ENCODE data around the gene ADAMTS18. TPM values are rescaled to one million over a fixed set of nuclear protein-coding genes. Genes with fewer than 3 reads are reported as not detected.
A peak's percentile ranks its signal among the peaks of the same experiment; 100 is the strongest.
"Not testable (repeated sequence)": the region's sequence is repeated elsewhere in the genome, so short reads cannot be mapped to it uniquely, and the experiment has no call there.

Gene ADAMTS18
- total RNA-seq, 5 donors from 2014 or later (not counting 1 experiment from before 2014, with no cell fraction given): not detected

GRCh38 chr16:77242471-77242870 lies 192.4 kb downstream of the ADAMTS18 start:
- DNase-seq; CTCF ChIA-PET; H3K36me3 Mint-ChIP-seq; H3K4me3 ChIP-seq (ENCODE audit: control insufficient read depth in 1 of 2, extremely low read depth in 1 of 2, low read length in 1 of 2); H3K27ac Mint-ChIP-seq; H3K27me3 Mint-ChIP-seq; H3K27me3 ChIP-seq (replicated peaks in 1 of 2; ENCODE audit: control insufficient read depth in 2 of 2, extremely low read depth in 1 of 2, insufficient read depth in 2 of 2, low read length in 1 of 2); H3K4me3 Mint-ChIP-seq; POLR2A ChIA-PET; ATAC-seq (replicated peaks in 1 of 4); H3K36me3 ChIP-seq (ENCODE audit: control insufficient read depth in 2 of 2, extremely low read depth in 1 of 2, insufficient read depth in 1 of 2, low read length in 1 of 2); H3K9me3 Mint-ChIP-seq; H3K9me3 ChIP-seq; H3K27ac ChIP-seq (ENCODE audit: low read length); H3K4me1 Mint-ChIP-seq; H3K4me1 ChIP-seq (ENCODE audit: control insufficient read depth in 1 of 2, extremely low read depth in 1 of 2, insufficient read depth in 2 of 2, low read length in 2 of 2): not testable (repeated sequence)
- no CpG with 5 or more reads among the region's 5 CpGs for WGBS (ENCODE audit: insufficient coverage)

- ChIA-PET CTCF (interaction anchor here in 1 of 2 donors (1.1 kb wide), 1 partner anchor 345 kb away, joined by 3 read pairs; no protein-coding TSS in a partner anchor), POLR2A (no interaction called here)
- Histone ChIP-seq H3K9me3 (no peaks in the 10 kb centered on the region), H3K27me3 (replicated peaks in 1 of 2; ENCODE audit: control insufficient read depth in 2 of 2, extremely low read depth in 1 of 2, insufficient read depth in 2 of 2, low read length in 1 of 2) (peaks cover 0 to 17% of the 10 kb centered on the region in 2 experiments), H3K36me3 (ENCODE audit: control insufficient read depth in 2 of 2, extremely low read depth in 1 of 2, insufficient read depth in 1 of 2, low read length in 1 of 2) (no peaks in the 10 kb centered on the region), H3K27ac (ENCODE audit: low read length) (no peak overlapping the region), H3K4me3 (ENCODE audit: control insufficient read depth in 1 of 2, extremely low read depth in 1 of 2, low read length in 1 of 2) (no peak overlapping the region), H3K4me1 (ENCODE audit: control insufficient read depth in 1 of 2, extremely low read depth in 1 of 2, insufficient read depth in 2 of 2, low read length in 2 of 2) (peaks cover 2 to 7% of the 10 kb centered on the region in 2 experiments)
- Mint-ChIP-seq H3K27me3 (peaks cover 14 to 19% of the 10 kb centered on the region in 2 donors), H3K4me3 (no peak overlapping the region), H3K27ac (no peak overlapping the region), H3K4me1 (peaks cover 4 to 6% (median 4%) of the 10 kb centered on the region in 3 donors), H3K9me3 (no peaks in the 10 kb centered on the region), H3K36me3 (no peaks in the 10 kb centered on the region)
- no peak for ATAC-seq (replicated peaks in 1 of 4)
- 82% methylated on average over 3 of the region's 5 CpGs for WGBS (ENCODE audit: insufficient coverage)
- DNase-seq: no peak
Measured at GRCh38 chr16:77238593-77238992, 196.2 kb downstream of the ADAMTS18 start.

- peak overlapping the region; percentile 50 to 61 (median 54) for H3K4me3 Mint-ChIP-seq
- no peaks in the 10 kb centered on the region for H3K36me3 Mint-ChIP-seq
- no peaks in the 10 kb centered on the region for H3K36me3 ChIP-seq (ENCODE audit: control insufficient read depth in 2 of 2, extremely low read depth in 1 of 2, insufficient read depth in 1 of 2, low read length in 1 of 2)
- peaks cover 14 to 24% of the 10 kb centered on the region in 2 donors for H3K27me3 Mint-ChIP-seq
- ChIA-PET CTCF (interaction anchor here (0.7 to 5.1 kb wide), 4 partner anchors 42 to 348 kb away, joined by 3 to 46 read pairs (median 12); no protein-coding TSS in a partner anchor), POLR2A (no interaction called here)
- no peak overlapping the region for H3K27ac Mint-ChIP-seq
- H3K9me3 Mint-ChIP-seq: no peaks in the 10 kb centered on the region
- H3K27me3 ChIP-seq (replicated peaks in 1 of 2; ENCODE audit: control insufficient read depth in 2 of 2, extremely low read depth in 1 of 2, insufficient read depth in 2 of 2, low read length in 1 of 2): peaks cover 0 to 20% of the 10 kb centered on the region in 2 experiments
- H3K9me3 ChIP-seq: no peaks in the 10 kb centered on the region
- H3K4me1 Mint-ChIP-seq: peaks cover 4 to 6% (median 4%) of the 10 kb centered on the region in 3 donors
- ATAC-seq (replicated peaks in 1 of 4): peak; percentile 97 to 100 (median 98)
- peak; percentile 70 to 93 (median 83) for DNase-seq
- no peak overlapping the region for H3K27ac ChIP-seq (ENCODE audit: low read length)
- 1% methylated on average over 20 of the region's 21 CpGs for WGBS (ENCODE audit: insufficient coverage)
- peaks cover 2 to 7% of the 10 kb centered on the region in 2 experiments for H3K4me1 ChIP-seq (ENCODE audit: control insufficient read depth in 1 of 2, extremely low read depth in 1 of 2, insufficient read depth in 2 of 2, low read length in 2 of 2)
- H3K4me3 ChIP-seq (ENCODE audit: control insufficient read depth in 1 of 2, extremely low read depth in 1 of 2, low read length in 1 of 2): peak overlapping the region; percentile 11 to 44
Measured at GRCh38 chr16:77236063-77236511, 198.7 kb downstream of the ADAMTS18 start.

GRCh38 chr16:77234611-77235010 lies 200.2 kb downstream of the ADAMTS18 start:
- no peak for ATAC-seq (replicated peaks in 1 of 4)
- H3K27ac Mint-ChIP-seq: no peak overlapping the region
- no peaks in the 10 kb centered on the region for H3K9me3 Mint-ChIP-seq
- Histone ChIP-seq H3K36me3 (ENCODE audit: control insufficient read depth in 2 of 2, extremely low read depth in 1 of 2, insufficient read depth in 1 of 2, low read length in 1 of 2) (no peaks in the 10 kb centered on the region), H3K4me3 (ENCODE audit: control insufficient read depth in 1 of 2, extremely low read depth in 1 of 2, low read length in 1 of 2) (no peak overlapping the region), H3K4me1 (ENCODE audit: control insufficient read depth in 1 of 2, extremely low read depth in 1 of 2, insufficient read depth in 2 of 2, low read length in 2 of 2) (peaks cover 2 to 7% of the 10 kb centered on the region in 2 experiments), H3K27me3 (replicated peaks in 1 of 2; ENCODE audit: control insufficient read depth in 2 of 2, extremely low read depth in 1 of 2, insufficient read depth in 2 of 2, low read length in 1 of 2) (peaks cover 0 to 20% of the 10 kb centered on the region in 2 experiments), H3K9me3 (no peaks in the 10 kb centered on the region), H3K27ac (ENCODE audit: low read length) (no peak overlapping the region)
- DNase-seq: no peak
- ChIA-PET CTCF (interaction anchor here (0.6 to 5.1 kb wide), 4 partner anchors 56 to 349 kb away, joined by 3 to 46 read pairs (median 4); no protein-coding TSS in a partner anchor), POLR2A (no interaction called here)
- H3K4me3 Mint-ChIP-seq: no peak overlapping the region
- 20% methylated on average over 5 of the region's 11 CpGs for WGBS (ENCODE audit: insufficient coverage)
- H3K4me1 Mint-ChIP-seq: peaks cover 4 to 6% (median 4%) of the 10 kb centered on the region in 3 donors
- H3K36me3 Mint-ChIP-seq: no peaks in the 10 kb centered on the region
- H3K27me3 Mint-ChIP-seq: peaks cover 18 to 32% of the 10 kb centered on the region in 2 donors

- Mint-ChIP-seq H3K4me1 (peaks cover 4 to 6% (median 4%) of the 10 kb centered on the region in 3 donors), H3K27ac (no peak overlapping the region), H3K9me3 (no peaks in the 10 kb centered on the region), H3K27me3 (peaks cover 18 to 32% of the 10 kb centered on the region in 2 donors), H3K36me3 (no peaks in the 10 kb centered on the region), H3K4me3 (no peak overlapping the region)
- Histone ChIP-seq H3K36me3 (ENCODE audit: control insufficient read depth in 2 of 2, extremely low read depth in 1 of 2, insufficient read depth in 1 of 2, low read length in 1 of 2) (no peaks in the 10 kb centered on the region), H3K27ac (ENCODE audit: low read length) (no peak overlapping the region), H3K4me1 (ENCODE audit: control insufficient read depth in 1 of 2, extremely low read depth in 1 of 2, insufficient read depth in 2 of 2, low read length in 2 of 2) (peaks cover 2 to 7% of the 10 kb centered on the region in 2 experiments), H3K27me3 (replicated peaks in 1 of 2; ENCODE audit: control insufficient read depth in 2 of 2, extremely low read depth in 1 of 2, insufficient read depth in 2 of 2, low read length in 1 of 2) (peaks cover 0 to 20% of the 10 kb centered on the region in 2 experiments), H3K4me3 (ENCODE audit: control insufficient read depth in 1 of 2, extremely low read depth in 1 of 2, low read length in 1 of 2) (no peak overlapping the region), H3K9me3 (no peaks in the 10 kb centered on the region)
- ChIA-PET CTCF (interaction anchor here (1.3 to 5.1 kb wide), 2 partner anchors 350 kb away, joined by 4 to 46 read pairs; no protein-coding TSS in a partner anchor), POLR2A (no interaction called here)
- DNase-seq (no peak), ATAC-seq (replicated peaks in 1 of 4) (no peak)
- WGBS (ENCODE audit: insufficient coverage): 92% methylated on average over 4 of the region's 9 CpGs
Measured at GRCh38 chr16:77233799-77234519, 200.9 kb downstream of the ADAMTS18 start.

All from T-cell (primary cell).